ENCODE measurements around the gene ELN. TPM values are rescaled to one million over a fixed set of nuclear protein-coding genes. Genes with fewer than 3 reads are reported as not detected.

ELN gene
- total RNA-seq, 1 experiment from 2014 or later: 0.37 TPM

DNA sequence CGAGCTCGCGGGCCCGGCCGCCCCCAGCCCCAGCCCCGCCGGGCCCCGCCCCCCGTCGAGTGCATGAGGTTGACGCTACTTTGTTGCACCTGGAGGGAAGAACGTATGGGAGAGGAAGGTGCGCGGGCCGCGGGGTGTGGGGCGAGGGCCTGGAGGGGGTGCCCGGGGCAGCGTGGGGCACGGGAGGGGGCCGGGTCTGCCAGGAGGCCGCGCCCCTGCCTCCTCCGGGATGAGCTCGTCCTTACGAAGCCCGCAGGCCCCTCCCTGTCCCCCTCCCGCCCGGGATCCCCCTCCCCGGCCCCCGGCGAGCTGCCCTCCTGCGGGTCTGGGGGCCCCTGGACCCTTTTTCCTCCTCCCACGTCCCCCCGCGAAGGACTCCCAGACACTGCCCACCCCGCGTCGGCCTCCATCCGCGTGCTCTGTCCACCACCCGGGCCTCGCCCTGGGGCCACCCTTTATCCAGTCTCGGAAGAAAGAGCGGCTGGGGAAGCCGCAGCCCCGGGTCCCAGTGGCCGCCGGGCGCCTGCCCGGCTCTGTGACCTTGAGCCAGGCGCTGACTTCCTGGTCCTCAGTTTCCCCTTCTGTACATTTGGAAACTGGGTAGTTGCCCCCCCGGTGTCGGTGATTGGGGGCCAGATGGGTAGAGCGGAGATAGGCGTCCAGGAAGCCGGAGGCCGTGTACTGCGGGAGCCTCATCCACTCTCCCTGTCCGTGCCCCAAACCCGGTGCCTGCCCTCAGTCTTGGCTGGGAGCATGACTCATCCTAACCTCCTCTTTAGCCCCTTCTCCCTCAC is 56.2 kb downstream of the ELN start:
- no peak overlapping the region for H2BK5ac ChIP-seq (ENCODE audit: insufficient read length, low read length)
- H3K27me3 ChIP-seq (ENCODE audit: insufficient read depth, low read length): no peaks in the 10 kb centered on the region
- peak overlapping the region; percentile 75 to 84 for H3K4me3 Mint-ChIP-seq
- peaks cover 9 to 24% of the 10 kb centered on the region in 2 experiments for H3K4me1 Mint-ChIP-seq
- no peak overlapping the region for H4K91ac ChIP-seq (ENCODE audit: insufficient read length, low read depth, low read length)
- DNase-seq: peak; percentile 57
- no peaks in the 10 kb centered on the region for H3K79me2 ChIP-seq (ENCODE audit: insufficient read depth, low read length)
- H4K20me1 ChIP-seq (ENCODE audit: control insufficient read depth, insufficient read depth, insufficient read length): no peaks in the 10 kb centered on the region
- no peaks in the 10 kb centered on the region for H3K4me1 ChIP-seq (ENCODE audit: insufficient read depth, low read length)
- H2BK15ac ChIP-seq (ENCODE audit: low read depth, low read length): no peak overlapping the region
- H3K23ac ChIP-seq (ENCODE audit: insufficient read length, low read depth, low read length): no peak overlapping the region
- H3K18ac ChIP-seq (ENCODE audit: insufficient read length, low read depth, low read length): peak overlapping the region; percentile 77
- H3K36me3 Mint-ChIP-seq (ENCODE audit: insufficient read depth in 1 of 3, low read depth in 3 of 3): peaks cover 25 to 31% (median 31%) of the 10 kb centered on the region in 3 experiments
- H3T11ph ChIP-seq (ENCODE audit: low read length): no peak overlapping the region
- no peaks in the 10 kb centered on the region; the same call in 1 of the 2 replicates for H3K27me3 Mint-ChIP-seq (ENCODE audit: low read depth)
- H2BK20ac ChIP-seq (ENCODE audit: low read depth, low read length, poor library complexity, severe bottlenecking): no peak overlapping the region
- H3K79me1 ChIP-seq (ENCODE audit: insufficient read depth, low read depth, low read length, poor library complexity, severe bottlenecking): no peaks in the 10 kb centered on the region
- peak overlapping the region; percentile 26 for H3K9ac ChIP-seq (ENCODE audit: extremely low read depth, insufficient read length, low read length)
- H3K27ac Mint-ChIP-seq: peak overlapping the region in 1 of 3 experiments; percentile 79; a peak in 2 of 7 replicates
- no peak overlapping the region for H3K27ac ChIP-seq (ENCODE audit: insufficient read length, low read depth, low read length)
- no peak overlapping the region for H3K56ac ChIP-seq (ENCODE audit: insufficient read length, low read depth, low read length)
- TF ChIP-seq, protein P1, sequence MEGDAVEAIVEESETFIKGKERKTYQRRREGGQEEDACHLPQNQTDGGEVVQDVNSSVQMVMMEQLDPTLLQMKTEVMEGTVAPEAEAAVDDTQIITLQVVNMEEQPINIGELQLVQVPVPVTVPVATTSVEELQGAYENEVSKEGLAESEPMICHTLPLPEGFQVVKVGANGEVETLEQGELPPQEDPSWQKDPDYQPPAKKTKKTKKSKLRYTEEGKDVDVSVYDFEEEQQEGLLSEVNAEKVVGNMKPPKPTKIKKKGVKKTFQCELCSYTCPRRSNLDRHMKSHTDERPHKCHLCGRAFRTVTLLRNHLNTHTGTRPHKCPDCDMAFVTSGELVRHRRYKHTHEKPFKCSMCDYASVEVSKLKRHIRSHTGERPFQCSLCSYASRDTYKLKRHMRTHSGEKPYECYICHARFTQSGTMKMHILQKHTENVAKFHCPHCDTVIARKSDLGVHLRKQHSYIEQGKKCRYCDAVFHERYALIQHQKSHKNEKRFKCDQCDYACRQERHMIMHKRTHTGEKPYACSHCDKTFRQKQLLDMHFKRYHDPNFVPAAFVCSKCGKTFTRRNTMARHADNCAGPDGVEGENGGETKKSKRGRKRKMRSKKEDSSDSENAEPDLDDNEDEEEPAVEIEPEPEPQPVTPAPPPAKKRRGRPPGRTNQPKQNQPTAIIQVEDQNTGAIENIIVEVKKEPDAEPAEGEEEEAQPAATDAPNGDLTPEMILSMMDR (conservative IDR thresholded peaks at IDR 0.05): no peak
- peak overlapping the region; percentile 63 for H3K4me2 ChIP-seq (ENCODE audit: insufficient read depth, insufficient read length, low read length)
- no peaks in the 10 kb centered on the region for H3K9me3 Mint-ChIP-seq
- H3K9me3 ChIP-seq (ENCODE audit: control insufficient read depth, low read depth, low read length): no peaks in the 10 kb centered on the region
- WGBS (ENCODE audit: extremely low coverage, insufficient read length, low lambda C conversion rate): no CpG with 5 or more reads among the region's 61 CpGs
- H2AK5ac ChIP-seq (ENCODE audit: insufficient read length, low read length): no peak overlapping the region
- no peak overlapping the region for H4K8ac ChIP-seq (replicated peaks; ENCODE audit: insufficient read length, low read depth, low read length)
- H3K4ac ChIP-seq (ENCODE audit: low read depth, low read length): no peak overlapping the region
- H2BK12ac ChIP-seq (ENCODE audit: insufficient read length, low read depth, low read length): no peak overlapping the region
- no peak overlapping the region for H2BK120ac ChIP-seq (ENCODE audit: low read depth, low read length, poor library complexity, severe bottlenecking)
- no peak overlapping the region for H2AFZ ChIP-seq (ENCODE audit: low read length)
- peaks cover 9% of the 10 kb centered on the region for H3K23me2 ChIP-seq (ENCODE audit: insufficient read length, low read depth, low read length, poor library complexity, severe bottlenecking)
- H3K14ac ChIP-seq (ENCODE audit: insufficient read depth, low read length): peak overlapping the region; percentile 84
- no peak overlapping the region for H4K5ac ChIP-seq (ENCODE audit: insufficient read length, low read depth, low read length)
